ENCODE results near the gene HAPSTR1.
"Not testable (repeated sequence)": the region's sequence is repeated elsewhere in the genome, so short reads cannot be mapped to it uniquely, and the experiment has no call there.

The HAPSTR1 gene

GRCh38 chr16:9090960-9091866 is at the start of gene HAPSTR1:
Gene HAPSTR1, plus strand, starts transcription at chr16:9091644. Its CDS starts 401 bp downstream, at chr16:9092045.
- Mint-ChIP-seq H3K9me3 (no peaks in the 10 kb centered on the region), H3K27ac (ENCODE audit: low read depth) (peak within 1 kb of the TSS; percentile 99), H3K27me3 (no peaks in the 10 kb centered on the region), H3K36me3 (ENCODE audit: insufficient read depth) (peaks cover 45% of the 10 kb centered on the region), H3K4me3 (peak within 1 kb of the TSS; percentile 98), H3K4me1 (peaks cover 44% of the 10 kb centered on the region)
- DNase-seq (ENCODE audit: low spot score in 2 of 2) (peak; percentile 98 to 99), ATAC-seq (replicated peaks; ENCODE audit: extremely low read depth, poor library complexity, severe bottlenecking) (peak; percentile 93)

GRCh38 chr16:9042533-9042932 is 48.9 kb upstream of the HAPSTR1 start:
- H3K4me3 Mint-ChIP-seq = no peak overlapping the region
- peaks cover 10% of the 10 kb centered on the region for H3K4me1 Mint-ChIP-seq
- peaks cover 10% of the 10 kb centered on the region for H3K9me3 Mint-ChIP-seq
- ATAC-seq (replicated peaks; ENCODE audit: extremely low read depth, poor library complexity, severe bottlenecking) (no peak), DNase-seq (ENCODE audit: low spot score in 2 of 2) (no peak)
- H3K27ac Mint-ChIP-seq (ENCODE audit: low read depth) = no peak overlapping the region
- H3K27me3 Mint-ChIP-seq = no peaks in the 10 kb centered on the region
- H3K36me3 Mint-ChIP-seq (ENCODE audit: insufficient read depth) = peaks cover 3% of the 10 kb centered on the region

GRCh38 chr16:9042964-9043680 is 48.3 kb upstream of the HAPSTR1 start:
- H3K4me1 Mint-ChIP-seq = peaks cover 16% of the 10 kb centered on the region
- no peak for DNase-seq (ENCODE audit: low spot score in 2 of 2)
- H3K27ac Mint-ChIP-seq (ENCODE audit: low read depth) = no peak overlapping the region
- H3K36me3 Mint-ChIP-seq (ENCODE audit: insufficient read depth) = peaks cover 3% of the 10 kb centered on the region
- peaks cover 10% of the 10 kb centered on the region for H3K9me3 Mint-ChIP-seq
- H3K27me3 Mint-ChIP-seq = no peaks in the 10 kb centered on the region
- no peak for ATAC-seq (replicated peaks; ENCODE audit: extremely low read depth, poor library complexity, severe bottlenecking)
- no peak overlapping the region for H3K4me3 Mint-ChIP-seq

GRCh38 chr16:9045562-9045961 is 45.9 kb upstream of the HAPSTR1 start:
- H3K4me3 Mint-ChIP-seq; H3K27me3 Mint-ChIP-seq; H3K27ac Mint-ChIP-seq (ENCODE audit: low read depth): not testable (repeated sequence)

GRCh38 chr16:9046667-9047055 is 44.8 kb upstream of the HAPSTR1 start:
- no peaks in the 10 kb centered on the region for H3K27me3 Mint-ChIP-seq
- H3K36me3 Mint-ChIP-seq (ENCODE audit: insufficient read depth) = peaks cover 3% of the 10 kb centered on the region
- H3K9me3 Mint-ChIP-seq = peaks cover 10% of the 10 kb centered on the region
- H3K27ac Mint-ChIP-seq (ENCODE audit: low read depth) = no peak overlapping the region
- peaks cover 12% of the 10 kb centered on the region for H3K4me1 Mint-ChIP-seq
- no peak for ATAC-seq (replicated peaks; ENCODE audit: extremely low read depth, poor library complexity, severe bottlenecking)
- H3K4me3 Mint-ChIP-seq = no peak overlapping the region
- no peak for DNase-seq (ENCODE audit: low spot score in 2 of 2)

More at GRCh38 chr16:9045562-9045961, 45.9 kb upstream of the HAPSTR1 start:
- Mint-ChIP-seq H3K9me3 (peaks cover 10% of the 10 kb centered on the region), H3K4me1 (peaks cover 12% of the 10 kb centered on the region)
- DNase-seq (ENCODE audit: low spot score in 2 of 2); H3K36me3 Mint-ChIP-seq (ENCODE audit: insufficient read depth); ATAC-seq (replicated peaks; ENCODE audit: extremely low read depth, poor library complexity, severe bottlenecking): not testable (repeated sequence)

GRCh38 chr16:9047689-9048301 is 43.6 kb upstream of the HAPSTR1 start:
- Mint-ChIP-seq H3K27ac (ENCODE audit: low read depth) (no peak overlapping the region), H3K4me3 (no peak overlapping the region), H3K9me3 (peaks cover 10% of the 10 kb centered on the region), H3K27me3 (no peaks in the 10 kb centered on the region), H3K36me3 (ENCODE audit: insufficient read depth) (peaks cover 3% of the 10 kb centered on the region), H3K4me1 (peaks cover 12% of the 10 kb centered on the region)
- DNase-seq (ENCODE audit: low spot score in 2 of 2) (no peak), ATAC-seq (replicated peaks; ENCODE audit: extremely low read depth, poor library complexity, severe bottlenecking) (no peak)

GRCh38 chr16:9048302-9048700 is 43.1 kb upstream of the HAPSTR1 start:
- Mint-ChIP-seq H3K27me3 (peaks cover 3% of the 10 kb centered on the region), H3K27ac (ENCODE audit: low read depth) (no peak overlapping the region), H3K36me3 (ENCODE audit: insufficient read depth) (peaks cover 3% of the 10 kb centered on the region), H3K4me1 (peaks cover 12% of the 10 kb centered on the region), H3K9me3 (peaks cover 10% of the 10 kb centered on the region), H3K4me3 (no peak overlapping the region)
- ATAC-seq (replicated peaks; ENCODE audit: extremely low read depth, poor library complexity, severe bottlenecking) (no peak), DNase-seq (ENCODE audit: low spot score in 2 of 2) (no peak)

- no peak for DNase-seq (ENCODE audit: low spot score in 2 of 2)
- Mint-ChIP-seq H3K27me3 (peaks cover 9% of the 10 kb centered on the region), H3K4me1 (peaks cover 12% of the 10 kb centered on the region), H3K9me3 (peaks cover 10% of the 10 kb centered on the region), H3K27ac (ENCODE audit: low read depth) (no peak overlapping the region), H3K4me3 (no peak overlapping the region), H3K36me3 (ENCODE audit: insufficient read depth) (peaks cover 3% of the 10 kb centered on the region)
- no peak for ATAC-seq (replicated peaks; ENCODE audit: extremely low read depth, poor library complexity, severe bottlenecking)
Observed at GRCh38 chr16:9049241-9049640, 42.2 kb upstream of the HAPSTR1 start.

- Mint-ChIP-seq H3K27ac (ENCODE audit: low read depth) (no peak overlapping the region), H3K9me3 (peaks cover 10% of the 10 kb centered on the region), H3K27me3 (peaks cover 9% of the 10 kb centered on the region), H3K4me3 (no peak overlapping the region), H3K4me1 (peaks cover 12% of the 10 kb centered on the region), H3K36me3 (ENCODE audit: insufficient read depth) (peaks cover 3% of the 10 kb centered on the region)
- ATAC-seq (replicated peaks; ENCODE audit: extremely low read depth, poor library complexity, severe bottlenecking) (no peak), DNase-seq (ENCODE audit: low spot score in 2 of 2) (no peak)
Observed at GRCh38 chr16:9050102-9050830, 41.2 kb upstream of the HAPSTR1 start.

GRCh38 chr16:9053006-9053601 is 38.3 kb upstream of the HAPSTR1 start:
- Mint-ChIP-seq H3K4me1 (peaks cover 1% of the 10 kb centered on the region), H3K9me3 (no peaks in the 10 kb centered on the region), H3K36me3 (ENCODE audit: insufficient read depth) (peaks cover 3% of the 10 kb centered on the region), H3K27ac (ENCODE audit: low read depth) (no peak overlapping the region), H3K4me3 (no peak overlapping the region), H3K27me3 (peaks cover 9% of the 10 kb centered on the region)
- DNase-seq (ENCODE audit: low spot score in 2 of 2) = no peak
- no peak for ATAC-seq (replicated peaks; ENCODE audit: extremely low read depth, poor library complexity, severe bottlenecking)

- no peaks in the 10 kb centered on the region for H3K9me3 Mint-ChIP-seq
- H3K4me1 Mint-ChIP-seq = no peaks in the 10 kb centered on the region
- H3K36me3 Mint-ChIP-seq (ENCODE audit: insufficient read depth) = peaks cover 4% of the 10 kb centered on the region
- no peak overlapping the region for H3K4me3 Mint-ChIP-seq
- H3K27ac Mint-ChIP-seq (ENCODE audit: low read depth) = no peak overlapping the region
- ATAC-seq (replicated peaks; ENCODE audit: extremely low read depth, poor library complexity, severe bottlenecking) (no peak), DNase-seq (ENCODE audit: low spot score in 2 of 2) (no peak)
- peaks cover 9% of the 10 kb centered on the region for H3K27me3 Mint-ChIP-seq
Observed at GRCh38 chr16:9054460-9054859, 37.0 kb upstream of the HAPSTR1 start.

- peaks cover 9% of the 10 kb centered on the region for H3K27me3 Mint-ChIP-seq
- H3K36me3 Mint-ChIP-seq (ENCODE audit: insufficient read depth) = peaks cover 4% of the 10 kb centered on the region
- ATAC-seq (replicated peaks; ENCODE audit: extremely low read depth, poor library complexity, severe bottlenecking) = no peak
- H3K4me3 Mint-ChIP-seq = no peak overlapping the region
- no peak for DNase-seq (ENCODE audit: low spot score in 2 of 2)
- no peaks in the 10 kb centered on the region for H3K9me3 Mint-ChIP-seq
- H3K4me1 Mint-ChIP-seq = no peaks in the 10 kb centered on the region
- no peak overlapping the region for H3K27ac Mint-ChIP-seq (ENCODE audit: low read depth)
Observed at GRCh38 chr16:9055115-9055514, 36.3 kb upstream of the HAPSTR1 start.

All from central memory CD8-positive, alpha-beta T cell (primary cell).